A673 (cell line): ENCODE results near the gene SELENOI.

Experiments
- EZH2 ChIP-seq: fragments of 200-600 bp; sonication (generic); IDR thresholded peaks from 2 replicates; pipeline ENCODE4 v1.6.1; 2017; ENCODE audit warnings: borderline replicate concordance, low read depth, mild to moderate bottlenecking, mixed read lengths, antibody characterized with exemption, low read length; ENCODE audit not compliant: poor library complexity, severe bottlenecking
- TF ChIP-seq, protein P1 (sequence below): fragments of 300-800, 200-600 bp; sonication (generic); conservative IDR thresholded peaks from 2 replicates; pipeline ENCODE4 v1.5.1; 2017; ENCODE audit warnings: low read depth, mild to moderate bottlenecking, antibody characterized with exemption, low read length, moderate library complexity, mixed read lengths

DNA sequence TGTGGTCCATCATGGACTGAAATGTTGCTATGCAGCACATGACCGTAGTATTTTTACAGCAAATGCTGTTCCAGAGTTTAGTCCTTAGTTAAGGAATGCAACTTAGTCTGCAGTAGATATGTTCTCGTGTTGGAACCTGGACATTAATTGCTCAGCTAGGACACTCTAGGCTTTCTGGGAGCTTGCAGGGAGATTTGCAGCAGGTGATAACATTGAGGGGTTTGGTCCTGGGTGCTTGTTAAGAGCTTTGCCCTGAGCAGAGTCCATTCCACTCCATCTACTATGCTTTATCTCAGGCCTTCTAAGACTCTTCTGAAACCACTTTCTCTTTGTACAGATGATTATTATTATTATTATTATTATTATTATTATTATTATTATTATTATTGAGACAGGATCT, 82.9 kb downstream of the SELENOI start:
- TF ChIP-seq, protein P1, sequence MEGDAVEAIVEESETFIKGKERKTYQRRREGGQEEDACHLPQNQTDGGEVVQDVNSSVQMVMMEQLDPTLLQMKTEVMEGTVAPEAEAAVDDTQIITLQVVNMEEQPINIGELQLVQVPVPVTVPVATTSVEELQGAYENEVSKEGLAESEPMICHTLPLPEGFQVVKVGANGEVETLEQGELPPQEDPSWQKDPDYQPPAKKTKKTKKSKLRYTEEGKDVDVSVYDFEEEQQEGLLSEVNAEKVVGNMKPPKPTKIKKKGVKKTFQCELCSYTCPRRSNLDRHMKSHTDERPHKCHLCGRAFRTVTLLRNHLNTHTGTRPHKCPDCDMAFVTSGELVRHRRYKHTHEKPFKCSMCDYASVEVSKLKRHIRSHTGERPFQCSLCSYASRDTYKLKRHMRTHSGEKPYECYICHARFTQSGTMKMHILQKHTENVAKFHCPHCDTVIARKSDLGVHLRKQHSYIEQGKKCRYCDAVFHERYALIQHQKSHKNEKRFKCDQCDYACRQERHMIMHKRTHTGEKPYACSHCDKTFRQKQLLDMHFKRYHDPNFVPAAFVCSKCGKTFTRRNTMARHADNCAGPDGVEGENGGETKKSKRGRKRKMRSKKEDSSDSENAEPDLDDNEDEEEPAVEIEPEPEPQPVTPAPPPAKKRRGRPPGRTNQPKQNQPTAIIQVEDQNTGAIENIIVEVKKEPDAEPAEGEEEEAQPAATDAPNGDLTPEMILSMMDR: no peak
- TF ChIP-seq EZH2: no peak
